Measurements from ENCODE around the gene ADAMTS19.

ADAMTS19 gene

GRCh38 chr5:129698661-129699060 lies 238.6 kb downstream of the ADAMTS19 start:
- DNase-seq: no peak

- no peak for DNase-seq
These were observed 256.1 kb downstream of the ADAMTS19 start for GRCh38 chr5:129716235-129716634.

GRCh38 chr5:129716651-129717050 lies 256.6 kb downstream of the ADAMTS19 start:
- no peak for DNase-seq

- DNase-seq: no peak
These were observed 257.7 kb downstream of the ADAMTS19 start for GRCh38 chr5:129717751-129718310.

- no peak for DNase-seq
These were observed 258.5 kb downstream of the ADAMTS19 start for GRCh38 chr5:129718471-129719090.

- DNase-seq: no peak
These were observed 264.1 kb downstream of the ADAMTS19 start for GRCh38 chr5:129724222-129724621.

- no peak for DNase-seq
These were observed 264.5 kb downstream of the ADAMTS19 start for GRCh38 chr5:129724647-129725046.

GRCh38 chr5:129739773-129740172 lies 279.7 kb downstream of the ADAMTS19 start:
- no peak for DNase-seq

- no peak for DNase-seq
These were observed 283.6 kb downstream of the ADAMTS19 start for GRCh38 chr5:129743541-129744187.

- DNase-seq: no peak
These were observed 285.9 kb downstream of the ADAMTS19 start for GRCh38 chr5:129745997-129746396.

GRCh38 chr5:129746876-129747275 lies 286.8 kb downstream of the ADAMTS19 start:
- DNase-seq: no peak

GRCh38 chr5:129747572-129748407 lies 287.7 kb downstream of the ADAMTS19 start, which contains the start of gene MINAR2:
MINAR2 (plus strand) TSS chr5:129748094; CDS start chr5:129748191, 97 bp downstream.
- DNase-seq: no peak

- DNase-seq: no peak
These were observed 289.1 kb downstream of the ADAMTS19 start for GRCh38 chr5:129748913-129749880.

GRCh38 chr5:129760636-129761325 lies 300.7 kb downstream of the ADAMTS19 start:
- no peak for DNase-seq

GRCh38 chr5:129763651-129764050 lies 303.6 kb downstream of the ADAMTS19 start:
- no peak for DNase-seq

GRCh38 chr5:129766798-129767197 lies 306.7 kb downstream of the ADAMTS19 start:
- no peak for DNase-seq

- DNase-seq: peak; percentile 41 to 67
These were observed 307.9 kb downstream of the ADAMTS19 start for GRCh38 chr5:129767927-129768380.

- DNase-seq: no peak
These were observed 308.6 kb downstream of the ADAMTS19 start for GRCh38 chr5:129768735-129769134.

- no peak for DNase-seq
These were observed 310.1 kb downstream of the ADAMTS19 start for GRCh38 chr5:129770024-129770820.

GRCh38 chr5:129771058-129771838 lies 311.1 kb downstream of the ADAMTS19 start:
- DNase-seq: peak; percentile 14 to 47
